Endothelial cell of umbilical vein (primary cell): ENCODE data around the gene AMT. TPM values are rescaled to one million over a fixed set of nuclear protein-coding genes. Genes with fewer than 3 reads are reported as not detected.

Experiments
- BruUV-seq: library from RNA; stranded (reverse); fragments of 400-500 nt; replicated peaks from 2 replicates; lab custom pipeline; 2021; lab: Mats Ljungman, UMichigan
- CTCF ChIA-PET: fragments of 300-600, 350-600 bp; sonication (Branson Sonifier 250); formaldehyde crosslinking; loops from one replicate; lab custom pipeline; 2021; ENCODE audit warnings: antibody characterized with exemption, inconsistent platforms; lab: Charles Lee
- POLR2A ChIA-PET: fragments of 300-600, 350-600 bp; sonication (Branson Sonifier 250); formaldehyde crosslinking; loops from one replicate; lab custom pipeline; 2021; ENCODE audit warnings: antibody characterized with exemption, inconsistent platforms; lab: Charles Lee
- DNase-seq: peaks from one replicate; pipeline ENCODE4 v3.0.0-alpha.2; 2011; ENCODE audit warnings: low read depth, low spot score
- FAIRE-seq: peaks from 2 replicates; lab custom pipeline; 2011; peaks lifted over from hg19 to GRCh38; lab: Jason Lieb, UNC
- H2AFZ ChIP-seq: 2 replicates; pipeline ENCODE4 v1.6.0; 2012; ENCODE audit warnings: low read depth, low read length, control low read depth, inconsistent platforms
- H3K27ac ChIP-seq: 2 replicates; pipeline ENCODE4 v1.5.1; 2011; ENCODE audit warnings: low read depth, mild to moderate bottlenecking, control low read depth, low read length, moderate library complexity; ENCODE audit not compliant: insufficient read depth
- H3K27me3 ChIP-seq, 2 experiments: 2 replicates each; pipeline versions ENCODE4 v1.6.0 to v1.6.1; 2011; ENCODE audit warnings: low read length in 2 of 2, mixed read lengths in 1 of 2; ENCODE audit not compliant: control insufficient read depth in 2 of 2, insufficient read depth in 2 of 2
- H3K36me3 ChIP-seq, 2 experiments: 2 replicates in 1 of 2; 3 replicates in 1 of 2; pipeline ENCODE4 v1.5.1; 2011; ENCODE audit warnings: low read length in 2 of 2, mild to moderate bottlenecking in 1 of 2, moderate library complexity in 1 of 2; ENCODE audit not compliant: control insufficient read depth in 2 of 2, insufficient read depth in 2 of 2; ENCODE audit errors: extremely low read depth in 1 of 2
- H3K4me1 ChIP-seq: 3 replicates; pipeline ENCODE4 v1.5.1; 2011; ENCODE audit warnings: mild to moderate bottlenecking, low read length; ENCODE audit not compliant: control insufficient read depth, insufficient read depth; ENCODE audit errors: extremely low read depth
- H3K4me2 ChIP-seq: 2 replicates; pipeline ENCODE4 v1.6.1; 2011; ENCODE audit warnings: low read length, control low read depth, mixed read lengths; ENCODE audit not compliant: insufficient read depth
- H3K4me3 ChIP-seq, 3 experiments: fragments of 200-600 bp in 1 of 3; sonication (generic), shearing (Covaris generic) in 1 of 3; replicated peaks in 1 of 3; 2 replicates each; pipeline ENCODE4 v1.5.1; 2011 to 2016; ENCODE audit warnings: control low read depth in 3 of 3, low read length in 3 of 3, mild to moderate bottlenecking in 2 of 3, inconsistent platforms in 1 of 3, low read depth in 1 of 3, moderate library complexity in 1 of 3; ENCODE audit not compliant: insufficient read depth in 1 of 3
- H3K79me2 ChIP-seq: 2 replicates; pipeline ENCODE4 v1.6.0; 2012; ENCODE audit warnings: low read length, inconsistent platforms; ENCODE audit not compliant: control insufficient read depth, insufficient read depth
- H3K9ac ChIP-seq: replicated peaks from 2 replicates; pipeline ENCODE3; 2011; ENCODE audit warnings: low read length, control low read depth; ENCODE audit not compliant: insufficient read depth; ENCODE audit errors: extremely low read depth
- H3K9me1 ChIP-seq: replicated peaks from 3 replicates; pipeline ENCODE4 v1.6.0; 2011; ENCODE audit warnings: mild to moderate bottlenecking, low read length; ENCODE audit not compliant: control insufficient read depth, insufficient read depth; ENCODE audit errors: extremely low read depth
- H3K9me3 ChIP-seq: replicated peaks from 2 replicates; pipeline ENCODE4 v1.5.1; 2012; ENCODE audit warnings: low read length, inconsistent platforms; ENCODE audit not compliant: control insufficient read depth, insufficient read depth
- H4K20me1 ChIP-seq: replicated peaks from 2 replicates; pipeline ENCODE3; 2011; ENCODE audit warnings: mild to moderate bottlenecking, low read length; ENCODE audit not compliant: control insufficient read depth, insufficient read depth; ENCODE audit errors: extremely low read depth
- CTCF ChIP-seq, 2 donors: IDR thresholded peaks; 1 replicate in 1 of 2; 2 replicates in 1 of 2; pipeline ENCODE4 v1.5.1; 2011; ENCODE audit warnings: low read length in 2 of 2, mild to moderate bottlenecking in 2 of 2, moderate library complexity in 2 of 2, control low read depth in 1 of 2, inconsistent platforms in 1 of 2, low read depth in 1 of 2; ENCODE audit not compliant: insufficient read depth in 1 of 2; ENCODE audit errors: extremely low read depth in 1 of 2
- EZH2 ChIP-seq: IDR thresholded peaks from 2 replicates; pipeline ENCODE4 v1.6.1; 2012; ENCODE audit warnings: borderline replicate concordance, low read depth, mild to moderate bottlenecking, moderate library complexity, low read length, inconsistent platforms; ENCODE audit not compliant: severe bottlenecking
- FOS ChIP-seq: IDR thresholded peaks from 2 replicates; pipeline ENCODE4 v1.6.1; 2011; ENCODE audit warnings: mild to moderate bottlenecking, low read length, moderate library complexity, borderline replicate concordance; ENCODE audit not compliant: insufficient read depth
- GATA2 ChIP-seq: IDR thresholded peaks from 2 replicates; pipeline ENCODE4 v1.7.0; 2011; ENCODE audit warnings: low read depth, mild to moderate bottlenecking, moderate library complexity, mixed read lengths, low read length; ENCODE audit not compliant: insufficient read length, insufficient read depth
- JUN ChIP-seq: IDR thresholded peaks from 2 replicates; pipeline ENCODE4 v1.6.1; 2011; ENCODE audit warnings: borderline replicate concordance, low read depth; ENCODE audit not compliant: insufficient read length, insufficient read depth
- MAX ChIP-seq: IDR thresholded peaks from 2 replicates; pipeline ENCODE4 v1.6.1; 2011; ENCODE audit not compliant: insufficient read depth, insufficient read length
- MYC ChIP-seq: IDR thresholded peaks from one replicate; pipeline ENCODE4 v1.6.1; 2011; ENCODE audit warnings: mild to moderate bottlenecking, low read depth, low read length
- POLR2A ChIP-seq: IDR thresholded peaks from 2 replicates; pipeline ENCODE4 v1.6.1; 2012; ENCODE audit warnings: low read depth, mild to moderate bottlenecking, control low read depth, low read length
- POLR2AphosphoS5 ChIP-seq: IDR thresholded peaks from 2 replicates; pipeline ENCODE4 v1.6.1; 2012; ENCODE audit warnings: low read depth, mild to moderate bottlenecking, control low read depth, low read length, moderate library complexity; ENCODE audit not compliant: insufficient read depth
- dilution Hi-C: fragments of 300-500 bp; cut with MboI; formaldehyde crosslinking; loops from one replicate; pipeline ENCODE4 v1.15.0; 2019; ENCODE audit warnings: low sequenced_read_pairs; ENCODE audit not compliant: extremely low pct_ligation_motif_present
- intact Hi-C: fragments of 100-400 bp; cut with micrococcal nuclease; formaldehyde crosslinking; loops from one replicate; pipeline ENCODE4 v1.10.0; 2022
- polyA plus RNA-seq, 4 experiments: library from polyadenylated mRNA; depleted of rRNA in 3 of 4; stranded (reverse) in 3 of 4; unstranded in 1 of 4; fragments of >200 nt; gene quantifications; 2 replicates each; pipeline versions ENCODE4 v1.2.1 to v1.2.3, GENCODE V29; 2011 to 2012; ENCODE audit warnings: missing spikeins in 1 of 4
- total RNA-seq: library from RNA; stranded (reverse); gene quantifications from 2 replicates; pipeline ENCODE4 v1.2.3, GENCODE V29; 2021

The AMT gene
- total and polyA plus RNA-seq, 2 donors (not counting 3 experiments of a cell fraction or from before 2014, with no cell fraction given): 4.4 to 9.0 TPM

- Histone ChIP-seq H3K79me2 (no peaks in the 10 kb centered on the region), H4K20me1 (no peaks in the 10 kb centered on the region), H3K4me2 (no peak overlapping the region), H3K36me3 (peaks cover 0 to 14% of the 10 kb centered on the region in 2 experiments), H3K27ac (no peak overlapping the region), H3K27me3 (no peaks in the 10 kb centered on the region), H3K9ac (no peak overlapping the region), H2AFZ (no peak overlapping the region), H3K9me1 (no peaks in the 10 kb centered on the region), H3K9me3 (no peaks in the 10 kb centered on the region), H3K4me1 (peaks cover 3% of the 10 kb centered on the region), H3K4me3 (no peak overlapping the region)
- intact Hi-C loops (loop anchor here (5.0 kb wide), 1 partner anchor 335 kb away; the partner anchor contains the start of gene QRICH1), dilution Hi-C loops (no loop called here)
- no peak for DNase-seq
- FAIRE-seq: no peak
- no peak for TF ChIP-seq POLR2A
- BruUV-seq: no TSS peak
- ChIA-PET POLR2A (interaction anchor here (0.7 kb wide), 1 partner anchor 70 kb away, joined by 4 read pairs; no protein-coding TSS in a partner anchor), CTCF (no interaction called here)
These were observed 5.3 kb upstream of the AMT start for GRCh38 chr3:49427586-49427985.

- intact Hi-C loops (loop anchor here (5.0 kb wide), 1 partner anchor 333 kb away; the partner anchor contains the start of gene QRICH1), dilution Hi-C loops (no loop called here)
- H3K27me3 ChIP-seq: no peaks in the 10 kb centered on the region
- no peak overlapping the region for H2AFZ ChIP-seq
- H3K79me2 ChIP-seq: no peaks in the 10 kb centered on the region
- ChIA-PET CTCF (interaction anchor here (1.6 kb wide), 1 partner anchor 24 kb away, joined by 5 read pairs; no protein-coding TSS in a partner anchor), POLR2A (no interaction called here)
- DNase-seq: no peak
- BruUV-seq: no TSS peak
- no peaks in the 10 kb centered on the region for H3K9me1 ChIP-seq
- H3K4me3 ChIP-seq: no peak overlapping the region
- H3K9ac ChIP-seq: no peak overlapping the region
- H3K9me3 ChIP-seq: no peaks in the 10 kb centered on the region
- no peak for FAIRE-seq
- H3K4me1 ChIP-seq: peaks cover 2% of the 10 kb centered on the region
- no peak overlapping the region for H3K4me2 ChIP-seq
- H4K20me1 ChIP-seq: no peaks in the 10 kb centered on the region
- no peak overlapping the region for H3K27ac ChIP-seq
- H3K36me3 ChIP-seq: peaks cover 0 to 18% of the 10 kb centered on the region in 2 experiments
- no peak for TF ChIP-seq MYC
- TF ChIP-seq POLR2A: no peak
- TF ChIP-seq FOS: no peak
- no peak for TF ChIP-seq EZH2
- TF ChIP-seq GATA2: no peak
- no peak for TF ChIP-seq JUN
- no peak for TF ChIP-seq MAX
- no peak for TF ChIP-seq POLR2AphosphoS5
- no peak for TF ChIP-seq CTCF (IDR thresholded peaks at IDR 0.05; ENCODE audit: extremely low read depth in 1 of 2, insufficient read depth in 1 of 2, low read depth in 1 of 2, low read length in 2 of 2)
These were observed 2.5 kb upstream of the AMT start for GRCh38 chr3:49424816-49425215.
